H1 (cell line): ENCODE measurements around the gene RABGGTA. TPM values are rescaled to one million over a fixed set of nuclear protein-coding genes. Genes with fewer than 3 reads are reported as not detected.

Experiments used
- CTCF ChIA-PET: fragments of 300-600 bp; sonication (Branson Sonifier 250); formaldehyde crosslinking; loops from one replicate; lab custom pipeline; 2021; ENCODE audit not compliant: partially characterized antibody; lab: Charles Lee
- POLR2A ChIA-PET: fragments of 300-600 bp; sonication (Branson Sonifier 250); formaldehyde crosslinking; loops from one replicate; lab custom pipeline; 2021; ENCODE audit warnings: inconsistent platforms; ENCODE audit not compliant: partially characterized antibody; lab: Charles Lee
- DNase-seq, 2 experiments: peaks; one replicate each; pipeline versions ENCODE4 v3.0.0 to v3.0.0-alpha.2; 2010 to 2022; ENCODE audit warnings: low spot score in 2 of 2, low read depth in 1 of 2, mixed read lengths in 1 of 2
- FAIRE-seq: peaks from 2 replicates; lab custom pipeline; 2011; peaks lifted over from hg19 to GRCh38; lab: Jason Lieb, UNC
- H2AFZ ChIP-seq: 2 replicates; pipeline ENCODE4 v1.8.1; 2012; ENCODE audit warnings: low read length, inconsistent platforms
- H2AK5ac ChIP-seq: 2 replicates; pipeline ENCODE4 v1.6.1; 2013; ENCODE audit warnings: low read depth, low read length
- H2BK120ac ChIP-seq: replicated peaks from 2 replicates; pipeline ENCODE3; 2013; ENCODE audit warnings: low read depth, low read length, inconsistent platforms
- H2BK12ac ChIP-seq: 2 replicates; pipeline ENCODE4 v1.6.1; 2013; ENCODE audit warnings: low read depth, low read length
- H2BK15ac ChIP-seq: 2 replicates; pipeline ENCODE4 v1.6.1; 2013; ENCODE audit warnings: low read length
- H2BK20ac ChIP-seq: 2 replicates; pipeline ENCODE4 v1.6.1; 2013; ENCODE audit warnings: low read length
- H2BK5ac ChIP-seq: 2 replicates; pipeline ENCODE4 v1.6.1; 2013; ENCODE audit warnings: low read depth, low read length
- H3K14ac ChIP-seq: 2 replicates; pipeline ENCODE4 v1.6.1; 2013; ENCODE audit warnings: inconsistent platforms; ENCODE audit not compliant: insufficient read length
- H3K18ac ChIP-seq: 2 replicates; pipeline ENCODE4 v1.6.1; 2013; ENCODE audit warnings: low read length; ENCODE audit errors: extremely low read depth
- H3K23ac ChIP-seq: 2 replicates; pipeline ENCODE4 v1.6.1; 2013; ENCODE audit warnings: inconsistent platforms; ENCODE audit not compliant: insufficient read length
- H3K23me2 ChIP-seq: 2 replicates; pipeline ENCODE4 v1.6.1; 2013; ENCODE audit warnings: low read depth, low read length
- H3K27ac ChIP-seq: 2 replicates; pipeline ENCODE4 v1.6.1; 2011; ENCODE audit warnings: low read depth, low read length, inconsistent platforms
- H3K27me3 ChIP-seq, 4 experiments: replicated peaks in 1 of 4; 1 replicate in 1 of 4; 2 replicates in 3 of 4; pipeline versions ENCODE4 v1.6.1 to v1.8.1; 2011 to 2013; ENCODE audit warnings: low read length in 3 of 4, mild to moderate bottlenecking in 3 of 4, inconsistent platforms in 2 of 4, mixed read lengths in 2 of 4, moderate library complexity in 1 of 4; ENCODE audit not compliant: control insufficient read depth in 3 of 4, insufficient read depth in 3 of 4; ENCODE audit errors: extremely low read depth in 1 of 4
- H3K36me3 ChIP-seq, 4 experiments: 2 replicates each; pipeline versions ENCODE4 v1.6.1 to v1.8.1; 2011 to 2013; ENCODE audit warnings: mild to moderate bottlenecking in 4 of 4, low read length in 3 of 4, moderate library complexity in 2 of 4, control low read depth in 1 of 4, inconsistent platforms in 1 of 4; ENCODE audit not compliant: insufficient read depth in 4 of 4, control insufficient read depth in 2 of 4
- H3K4ac ChIP-seq: replicated peaks from 2 replicates; pipeline ENCODE3; 2013; ENCODE audit warnings: low read length, low read depth, mixed read lengths, inconsistent platforms; ENCODE audit not compliant: insufficient read length
- H3K4me1 ChIP-seq, 4 experiments: replicated peaks in 1 of 4; 1 replicate in 1 of 4; 2 replicates in 3 of 4; pipeline versions ENCODE4 v1.6.1 to v1.8.1; 2011 to 2013; ENCODE audit warnings: low read length in 3 of 4, inconsistent platforms in 2 of 4, mixed read lengths in 1 of 4; ENCODE audit not compliant: insufficient read depth in 4 of 4, control insufficient read depth in 3 of 4
- H3K4me2 ChIP-seq, 2 experiments: 2 replicates each; pipeline versions ENCODE4 v1.6.1 to v1.8.1; 2011 to 2013; ENCODE audit warnings: low read depth in 2 of 2, low read length in 2 of 2, control low read depth in 1 of 2, inconsistent platforms in 1 of 2, mild to moderate bottlenecking in 1 of 2; ENCODE audit not compliant: insufficient read depth in 1 of 2
- H3K4me3 ChIP-seq, 4 experiments: fragments of 200-600, 300-600 bp in 1 of 4; sonication (generic), shearing (Covaris generic), sonication (Bioruptor Twin) in 1 of 4; 2 replicates each; pipeline versions ENCODE4 v1.5.1 to v1.8.1; 2011 to 2016; ENCODE audit warnings: low read length in 4 of 4, low read depth in 3 of 4, control low read depth in 2 of 4, inconsistent platforms in 2 of 4, mild to moderate bottlenecking in 2 of 4, mixed read lengths in 1 of 4, moderate library complexity in 1 of 4; ENCODE audit not compliant: insufficient read depth in 2 of 4; ENCODE audit errors: extremely low read depth in 1 of 4
- H3K56ac ChIP-seq: replicated peaks from 2 replicates; pipeline ENCODE3; 2013; ENCODE audit warnings: low read depth, mild to moderate bottlenecking, mixed read lengths, low read length, inconsistent platforms; ENCODE audit not compliant: insufficient read length
- H3K79me1 ChIP-seq: 2 replicates; pipeline ENCODE4 v1.6.1; 2013; ENCODE audit warnings: low read depth, low read length, control low read depth
- H3K79me2 ChIP-seq, 2 experiments: 2 replicates each; pipeline versions ENCODE4 v1.6.1 to v1.8.1; 2012 to 2013; ENCODE audit warnings: low read length in 2 of 2, mild to moderate bottlenecking in 2 of 2, inconsistent platforms in 1 of 2; ENCODE audit not compliant: insufficient read depth in 2 of 2, control insufficient read depth in 1 of 2
- H3K9ac ChIP-seq, 4 experiments: replicated peaks in 1 of 4; 1 replicate in 1 of 4; 2 replicates in 3 of 4; pipeline versions ENCODE4 v1.6.1 to v1.8.1; 2011 to 2013; ENCODE audit warnings: low read depth in 3 of 4, low read length in 3 of 4, control low read depth in 2 of 4, mild to moderate bottlenecking in 2 of 4, moderate library complexity in 2 of 4, inconsistent platforms in 1 of 4; ENCODE audit errors: extremely low read depth in 1 of 4
- H3K9me3 ChIP-seq, 2 experiments: 2 replicates each; pipeline versions ENCODE4 v1.6.1 to v1.8.1; 2012 to 2013; ENCODE audit warnings: mild to moderate bottlenecking in 2 of 2, moderate library complexity in 2 of 2, control low read depth in 1 of 2, inconsistent platforms in 1 of 2, low read depth in 1 of 2, low read length in 1 of 2, mixed read lengths in 1 of 2; ENCODE audit not compliant: insufficient read depth in 2 of 2
- H4K20me1 ChIP-seq, 2 experiments: replicated peaks in 1 of 2; 2 replicates each; pipeline versions ENCODE3 to v1.8.1; 2011 to 2013; ENCODE audit warnings: inconsistent platforms in 2 of 2, low read length in 2 of 2, mild to moderate bottlenecking in 1 of 2; ENCODE audit not compliant: insufficient read depth in 2 of 2, control insufficient read depth in 1 of 2
- H4K5ac ChIP-seq: 2 replicates; pipeline ENCODE4 v1.6.1; 2013; ENCODE audit warnings: low read length, low read depth, mixed read lengths, inconsistent platforms; ENCODE audit not compliant: insufficient read length
- H4K8ac ChIP-seq: 2 replicates; pipeline ENCODE4 v1.8.0; 2013; ENCODE audit warnings: mild to moderate bottlenecking, moderate library complexity, low read length, inconsistent platforms; ENCODE audit not compliant: insufficient read depth; ENCODE audit errors: extremely low read depth
- H4K91ac ChIP-seq: replicated peaks from 2 replicates; pipeline ENCODE3; 2013; ENCODE audit warnings: low read length, mixed read lengths, inconsistent platforms; ENCODE audit not compliant: insufficient read length
- ATF3 ChIP-seq: IDR thresholded peaks from 2 replicates; pipeline ENCODE4 v1.6.1; 2011; ENCODE audit warnings: low read depth, mild to moderate bottlenecking, low read length; ENCODE audit not compliant: insufficient read depth
- CEBPB ChIP-seq: IDR thresholded peaks from 2 replicates; pipeline ENCODE4 v1.6.1; 2012; ENCODE audit warnings: low read depth, low read length
- USF2 ChIP-seq: IDR thresholded peaks from 2 replicates; pipeline ENCODE4 v1.6.1; 2011; ENCODE audit warnings: low read length, improper control_type of control experiment
- WGBS, 2 experiments: shearing (Covaris generic) in 1 of 2; methylation state at CpG; one replicate each; pipeline versions ENCODE4 v1.1.6 to v1.1.7; 2013 to 2015; ENCODE audit warnings: low lambda C conversion rate in 2 of 2, mixed read lengths in 2 of 2, inconsistent platforms in 1 of 2, low coverage in 1 of 2, missing lambda C conversion rate in 1 of 2; ENCODE audit not compliant: insufficient replicate concordance in 2 of 2, insufficient coverage in 1 of 2, insufficient read length in 1 of 2; ENCODE audit errors: extremely low coverage in 1 of 2, missing lambda C conversion rate in 1 of 2; 5-methylcytosine and 5-hydroxymethylcytosine counted together
- polyA plus RNA-seq, 7 experiments: library from polyadenylated mRNA; depleted of rRNA in 3 of 7; stranded (reverse) in 5 of 7; unstranded in 2 of 7; fragments of >200 nt in 5 of 7; fragments of 200-250 nt in 2 of 7; gene quantifications; 1 replicate in 5 of 7; 2 replicates in 1 of 7; 4 replicates in 1 of 7; pipeline versions ENCODE4 v1.2.1 to v1.2.3, GENCODE V29; 2011 to 2013; ENCODE audit warnings: missing spikeins in 2 of 7, mixed read lengths in 2 of 7
- total RNA-seq: library from RNA; stranded (reverse); fragmentation: NEBNext Ultra II Directional; extraction: Animal tissue kit (Norgen Biotek cat#: 25700); gene quantifications from 2 replicates; pipeline ENCODE4 v1.2.1, GENCODE V29; 2021

The RABGGTA gene
- total and polyA plus RNA-seq, 2 of the 8 experiments (the other 6 are each of a cell fraction or from before 2014, with no cell fraction given), result 16.0 to 49.8 TPM

GRCh38 chr14:24268225-24268624 lies 3.2 kb downstream of the RABGGTA start:
- Histone ChIP-seq H2BK120ac (no peak overlapping the region), H3K27me3 (no peaks in the 10 kb centered on the region; a peak in 1 of 7 replicates), H4K8ac (no peak overlapping the region), H2AFZ (no peak overlapping the region), H2BK20ac (no peak overlapping the region), H3K23ac (no peak overlapping the region), H3K4ac (no peak overlapping the region), H4K20me1 (peaks cover 0 to 2% of the 10 kb centered on the region in 2 experiments), H2BK15ac (no peak overlapping the region), H4K91ac (no peak overlapping the region), H3K36me3 (no peaks in the 10 kb centered on the region; a peak in 3 of 8 replicates), H3K79me2 (no peaks in the 10 kb centered on the region), H3K27ac (no peak overlapping the region), H4K5ac (no peak overlapping the region), H3K4me3 (no peak overlapping the region), H3K56ac (no peak overlapping the region), H3K9me3 (no peaks in the 10 kb centered on the region), H3K23me2 (peaks cover 5% of the 10 kb centered on the region), H3K4me1 (peaks cover 0 to 5% (median 2%) of the 10 kb centered on the region in 4 experiments; a peak in 4 of 7 replicates), H2BK5ac (no peak overlapping the region), H3K14ac (no peak overlapping the region), H3K18ac (no peak overlapping the region), H2AK5ac (no peak overlapping the region), H3K4me2 (no peak overlapping the region), H2BK12ac (no peak overlapping the region), H3K9ac (no peak overlapping the region), H3K79me1 (no peaks in the 10 kb centered on the region)
- ChIA-PET POLR2A (interaction anchor here (1.2 to 3.8 kb wide), 3 partner anchors 16 to 52 kb away, joined by 3 to 26 read pairs (median 10); partner anchors contain the start of genes MDP1 and TINF2), CTCF (interaction anchor here (0.6 to 8.6 kb wide), 6 partner anchors 15 to 1012 kb away, joined by 4 to 94 read pairs (median 34); partner anchors contain the start of genes CIDEB, DHRS1, LTB4R2 and NOP9)
- FAIRE-seq, result no peak
- no peak for DNase-seq
- whole genome bisulfite sequencing, 2 experiments, result 95% methylated on average over 9 of the region's 9 CpGs; no CpG with 5 or more reads in 1 of the 2 experiments
- no peak for TF ChIP-seq CEBPB
- no peak for TF ChIP-seq USF2
- no peak for TF ChIP-seq ATF3
